Measurements from ENCODE around the gene PSIP1.

GRCh38 chr9:15485836-15486666 is 24.7 kb downstream of the PSIP1 start:
- TF ChIP-seq, protein P1, sequence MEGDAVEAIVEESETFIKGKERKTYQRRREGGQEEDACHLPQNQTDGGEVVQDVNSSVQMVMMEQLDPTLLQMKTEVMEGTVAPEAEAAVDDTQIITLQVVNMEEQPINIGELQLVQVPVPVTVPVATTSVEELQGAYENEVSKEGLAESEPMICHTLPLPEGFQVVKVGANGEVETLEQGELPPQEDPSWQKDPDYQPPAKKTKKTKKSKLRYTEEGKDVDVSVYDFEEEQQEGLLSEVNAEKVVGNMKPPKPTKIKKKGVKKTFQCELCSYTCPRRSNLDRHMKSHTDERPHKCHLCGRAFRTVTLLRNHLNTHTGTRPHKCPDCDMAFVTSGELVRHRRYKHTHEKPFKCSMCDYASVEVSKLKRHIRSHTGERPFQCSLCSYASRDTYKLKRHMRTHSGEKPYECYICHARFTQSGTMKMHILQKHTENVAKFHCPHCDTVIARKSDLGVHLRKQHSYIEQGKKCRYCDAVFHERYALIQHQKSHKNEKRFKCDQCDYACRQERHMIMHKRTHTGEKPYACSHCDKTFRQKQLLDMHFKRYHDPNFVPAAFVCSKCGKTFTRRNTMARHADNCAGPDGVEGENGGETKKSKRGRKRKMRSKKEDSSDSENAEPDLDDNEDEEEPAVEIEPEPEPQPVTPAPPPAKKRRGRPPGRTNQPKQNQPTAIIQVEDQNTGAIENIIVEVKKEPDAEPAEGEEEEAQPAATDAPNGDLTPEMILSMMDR (IDR thresholded peaks at IDR 0.05) = peak; percentile 12 to 50 (median 40)
- TF ChIP-seq POLR2AphosphoS5 (IDR thresholded peaks at IDR 0.05) = no peak

Measured in gastroesophageal sphincter (tissue), 3 donors.